A673 (cell line): Measurements from ENCODE around the gene PLEKHO2. TPM values are rescaled to one million over a fixed set of nuclear protein-coding genes. Genes with fewer than 3 reads are reported as not detected.

Experiments
- BruUV-seq: library from RNA; stranded (reverse); fragments of 400-500 nt; replicated peaks from 2 replicates; lab custom pipeline; 2021; lab: Mats Ljungman, UMichigan
- CTCF ChIA-PET: fragments of 300-600 bp; sonication (Branson Sonifier 250); formaldehyde crosslinking; loops from one replicate; lab custom pipeline; 2022; ENCODE audit warnings: antibody characterized with exemption; lab: Charles Lee
- POLR2A ChIA-PET: fragments of 300-600 bp; sonication (Branson Sonifier 250); formaldehyde crosslinking; loops from one replicate; lab custom pipeline; 2022; ENCODE audit warnings: antibody characterized with exemption; ENCODE audit not compliant: low non-redundant PET; lab: Charles Lee
- DNase-seq: peaks from one replicate; pipeline ENCODE4 v3.0.0-alpha.2; 2015; ENCODE audit warnings: low spot score
- H3K27ac ChIP-seq: fragments of 200-600 bp; sonication (generic); 2 replicates; pipeline ENCODE4 v1.5.1; 2016; ENCODE audit warnings: mixed run types, low read depth, mild to moderate bottlenecking, mixed read lengths, antibody characterized with exemption, low read length; ENCODE audit not compliant: poor library complexity, severe bottlenecking
- H3K27me3 ChIP-seq: fragments of 200-600 bp; sonication (generic); replicated peaks from 2 replicates; pipeline ENCODE4 v1.6.1; 2017; ENCODE audit warnings: mixed run types, low read depth, mild to moderate bottlenecking, mixed read lengths, antibody characterized with exemption, low read length; ENCODE audit not compliant: insufficient read depth, poor library complexity
- H3K36me3 ChIP-seq: fragments of 200-600 bp; sonication (generic); 2 replicates; pipeline ENCODE4 v1.6.1; 2016; ENCODE audit warnings: mixed run types, mild to moderate bottlenecking, mixed read lengths, antibody characterized with exemption, low read length; ENCODE audit not compliant: insufficient read depth, poor library complexity, severe bottlenecking
- H3K4me1 ChIP-seq: fragments of 200-600 bp; sonication (generic); 2 replicates; pipeline ENCODE4 v1.6.1; 2017; ENCODE audit warnings: mixed run types, mild to moderate bottlenecking, mixed read lengths, antibody characterized with exemption, low read length; ENCODE audit not compliant: insufficient read depth, poor library complexity, severe bottlenecking
- H3K4me3 ChIP-seq: fragments of 200-600 bp; sonication (generic); 2 replicates; pipeline ENCODE4 v1.5.1; 2016; ENCODE audit warnings: low read depth, mixed run types, mild to moderate bottlenecking, mixed read lengths, low read length; ENCODE audit not compliant: poor library complexity, severe bottlenecking
- H3K9me3 ChIP-seq: fragments of 200-600 bp; sonication (generic); 2 replicates; pipeline ENCODE4 v1.6.1; 2016; ENCODE audit warnings: mixed run types, low read depth, mild to moderate bottlenecking, mixed read lengths, antibody characterized with exemption, low read length; ENCODE audit not compliant: poor library complexity, severe bottlenecking
- CTCF ChIP-seq: fragments of 300-800, 200-600 bp; sonication (generic); conservative IDR thresholded peaks from 2 replicates; pipeline ENCODE4 v1.5.1; 2017; ENCODE audit warnings: low read depth, mild to moderate bottlenecking, antibody characterized with exemption, low read length, moderate library complexity, mixed read lengths
- EZH2 ChIP-seq: fragments of 200-600 bp; sonication (generic); IDR thresholded peaks from 2 replicates; pipeline ENCODE4 v1.6.1; 2017; ENCODE audit warnings: borderline replicate concordance, low read depth, mild to moderate bottlenecking, mixed read lengths, antibody characterized with exemption, low read length; ENCODE audit not compliant: poor library complexity, severe bottlenecking
- intact Hi-C: fragments of 100-400 bp; cut with micrococcal nuclease; formaldehyde crosslinking; loops from one replicate; pipeline ENCODE4 v1.10.0; 2022; ENCODE audit not compliant: unreplicated experiment
- total RNA-seq: library from RNA; stranded (reverse); gene quantifications from 2 replicates; pipeline ENCODE4 v1.2.3, GENCODE V29; 2021

Gene PLEKHO2
- total RNA-seq, 1 experiment from 2014 or later: 8.9 TPM

GRCh38 chr15:64901914-64902313 is 60.2 kb downstream of the PLEKHO2 start:
- POLR2A ChIA-PET: no interaction called here

GRCh38 chr15:64902863-64903262 is 61.1 kb downstream of the PLEKHO2 start:
- POLR2A ChIA-PET: no interaction called here
- no peak for TF ChIP-seq CTCF
- TF ChIP-seq EZH2: no peak
- DNase-seq: no peak
- no peaks in the 10 kb centered on the region for H3K27me3 ChIP-seq
- intact Hi-C loops: no loop called here
- no peaks in the 10 kb centered on the region for H3K36me3 ChIP-seq
- H3K27ac ChIP-seq: no peak overlapping the region
- CTCF ChIA-PET: no interaction called here
- no peak overlapping the region for H3K4me3 ChIP-seq
- peaks cover 3% of the 10 kb centered on the region for H3K9me3 ChIP-seq
- H3K4me1 ChIP-seq: no peaks in the 10 kb centered on the region
- BruUV-seq: no TSS peak

More at GRCh38 chr15:64901914-64902313, 60.2 kb downstream of the PLEKHO2 start:
- Histone ChIP-seq H3K4me1 (no peaks in the 10 kb centered on the region), H3K27me3 (no peaks in the 10 kb centered on the region), H3K36me3 (no peaks in the 10 kb centered on the region), H3K9me3 (peaks cover 3% of the 10 kb centered on the region), H3K27ac (no peak overlapping the region), H3K4me3 (no peak overlapping the region)
- intact Hi-C loops: no loop called here
- DNase-seq: no peak
- CTCF ChIA-PET: no interaction called here
- TF ChIP-seq EZH2 (no peak), CTCF (no peak)
- no TSS peak for BruUV-seq

DNA sequence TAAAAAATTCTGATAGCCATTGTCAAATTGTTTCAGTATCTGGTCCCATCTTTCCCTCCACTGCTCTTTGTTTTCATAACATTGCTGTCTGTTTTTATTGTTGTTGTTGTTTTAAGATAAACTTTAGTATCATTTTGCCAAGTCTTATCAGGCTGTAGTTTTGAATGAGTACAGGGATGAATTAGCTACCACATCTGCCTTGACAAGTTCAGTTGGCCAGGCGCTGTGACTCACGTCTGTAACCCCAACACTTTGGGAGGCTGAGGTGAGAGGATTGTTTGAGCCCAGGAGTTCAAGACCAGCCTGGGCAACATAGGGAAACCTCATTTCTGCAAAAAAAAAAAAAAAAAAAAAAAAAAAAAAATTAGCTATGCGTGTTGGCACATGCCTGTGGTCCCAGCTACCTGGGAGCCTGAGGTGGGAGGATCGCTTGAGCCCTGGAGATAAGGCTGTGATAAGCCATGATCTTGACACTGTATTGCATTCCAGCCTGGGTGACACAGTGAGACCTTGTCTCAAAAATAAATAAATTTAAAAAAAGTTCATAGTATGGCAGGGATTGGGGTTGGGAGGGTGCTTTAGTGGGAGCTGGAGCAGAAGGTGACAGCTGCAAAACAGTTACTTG is 61.7 kb downstream of the PLEKHO2 start:
- intact Hi-C loops: no loop called here
- no peaks in the 10 kb centered on the region for H3K27me3 ChIP-seq
- no peak overlapping the region for H3K4me3 ChIP-seq
- no peak for DNase-seq
- no peaks in the 10 kb centered on the region for H3K4me1 ChIP-seq
- no peak for TF ChIP-seq EZH2
- TF ChIP-seq CTCF: no peak
- ChIA-PET POLR2A (no interaction called here), CTCF (no interaction called here)
- H3K27ac ChIP-seq: no peak overlapping the region
- H3K36me3 ChIP-seq: no peaks in the 10 kb centered on the region
- no TSS peak for BruUV-seq
- H3K9me3 ChIP-seq: peaks cover 3% of the 10 kb centered on the region
